Keratinocyte (primary cell): ENCODE data around the gene FRY. TPM values are rescaled to one million over a fixed set of nuclear protein-coding genes. Genes with fewer than 3 reads are reported as not detected.

ENCODE experiments used
- DNase-seq: peaks from one replicate; pipeline ENCODE4 v3.0.0-alpha.2; 2011; ENCODE audit warnings: low read depth, missing footprints, low spot score
- FAIRE-seq: peaks from 2 replicates; lab custom pipeline; 2011; peaks lifted over from hg19 to GRCh38; lab: Jason Lieb, UNC
- H2AFZ ChIP-seq: 2 replicates; pipeline ENCODE4 v1.6.0; 2012; ENCODE audit warnings: low read length, control low read depth, inconsistent platforms; ENCODE audit not compliant: control insufficient read depth
- H3K27ac ChIP-seq: 2 replicates; pipeline ENCODE4 v1.5.1; 2011; ENCODE audit warnings: low read length; ENCODE audit not compliant: control insufficient read depth, insufficient read depth
- H3K27me3 ChIP-seq: 3 replicates; pipeline ENCODE4 v1.6.0; 2011; ENCODE audit warnings: low read length; ENCODE audit not compliant: control insufficient read depth, insufficient read depth; ENCODE audit errors: extremely low read depth
- H3K36me3 ChIP-seq, 2 experiments: 2 replicates in 1 of 2; 3 replicates in 1 of 2; pipeline ENCODE4 v1.5.1; 2011; ENCODE audit warnings: low read length in 2 of 2, mild to moderate bottlenecking in 1 of 2; ENCODE audit not compliant: control insufficient read depth in 2 of 2, insufficient read depth in 2 of 2; ENCODE audit errors: extremely low read depth in 1 of 2
- H3K4me1 ChIP-seq: 3 replicates; pipeline ENCODE4 v1.5.1; 2011; ENCODE audit warnings: low read length; ENCODE audit not compliant: control insufficient read depth, insufficient read depth; ENCODE audit errors: extremely low read depth
- H3K4me2 ChIP-seq: 3 replicates; pipeline ENCODE4 v1.6.0; 2011; ENCODE audit warnings: low read depth, low read length; ENCODE audit not compliant: control insufficient read depth, insufficient read depth; ENCODE audit errors: extremely low read depth
- H3K4me3 ChIP-seq, 3 experiments: fragments of 200-600 bp in 1 of 3; sonication (generic) in 1 of 3; 2 replicates in 2 of 3; 3 replicates in 1 of 3; pipeline ENCODE4 v1.5.1; 2011 to 2016; ENCODE audit warnings: low read length in 3 of 3, mild to moderate bottlenecking in 3 of 3, control low read depth in 2 of 3, inconsistent platforms in 1 of 3, low read depth in 1 of 3, mixed read lengths in 1 of 3, mixed run types in 1 of 3, moderate library complexity in 1 of 3; ENCODE audit not compliant: control insufficient read depth in 2 of 3, insufficient read depth in 2 of 3; ENCODE audit errors: extremely low read depth in 1 of 3
- H3K79me2 ChIP-seq: 2 replicates; pipeline ENCODE4 v1.6.0; 2012; ENCODE audit warnings: low read length; ENCODE audit not compliant: control insufficient read depth, insufficient read depth
- H3K9ac ChIP-seq: 3 replicates; pipeline ENCODE4 v1.6.0; 2011; ENCODE audit warnings: low read length; ENCODE audit not compliant: control insufficient read depth, insufficient read depth; ENCODE audit errors: extremely low read depth
- H3K9me1 ChIP-seq: 3 replicates; pipeline ENCODE4 v1.6.0; 2011; ENCODE audit warnings: low read length; ENCODE audit not compliant: control insufficient read depth, insufficient read depth; ENCODE audit errors: extremely low read depth
- H3K9me3 ChIP-seq: 2 replicates; pipeline ENCODE4 v1.5.1; 2012; ENCODE audit warnings: low read depth, low read length; ENCODE audit not compliant: control insufficient read depth
- H4K20me1 ChIP-seq: 3 replicates; pipeline ENCODE4 v1.6.0; 2011; ENCODE audit warnings: low read length; ENCODE audit not compliant: control insufficient read depth, insufficient read depth; ENCODE audit errors: extremely low read depth
- CTCF ChIP-seq, 3 experiments: IDR thresholded peaks in 1 of 3; conservative IDR thresholded peaks in 1 of 3; optimal IDR thresholded peaks in 1 of 3; 2 replicates in 2 of 3; 3 replicates in 1 of 3; pipeline versions ENCODE3 to v1.5.1; 2011; ENCODE audit warnings: low read length in 3 of 3, mild to moderate bottlenecking in 3 of 3, moderate library complexity in 2 of 3, control low read depth in 1 of 3, inconsistent platforms in 1 of 3; ENCODE audit not compliant: insufficient read depth in 2 of 3; ENCODE audit errors: extremely low read depth in 1 of 3
- EZH2 ChIP-seq: IDR thresholded peaks from one replicate; pipeline ENCODE4 v1.6.1; 2012; ENCODE audit warnings: inconsistent platforms, mild to moderate bottlenecking, low read length, moderate library complexity
- dilution Hi-C: fragments of 300-500 bp; cut with MboI; formaldehyde crosslinking; loops from one replicate; pipeline ENCODE4 v1.7.0; 2020; ENCODE audit warnings: low sequenced_read_pairs; ENCODE audit not compliant: extremely low pct_ligation_motif_present
- polyA plus RNA-seq, 5 experiments: library from polyadenylated mRNA; depleted of rRNA in 3 of 5; stranded (reverse) in 3 of 5; stranded (forward) in 1 of 5; unstranded in 1 of 5; fragments of >200 nt; gene quantifications; 1 replicate in 1 of 5; 2 replicates in 3 of 5; 3 replicates in 1 of 5; pipeline versions ENCODE4 v1.2.1 to v1.2.3, GENCODE V29; 2011 to 2012; ENCODE audit warnings: missing spikeins in 2 of 5, low read depth in 1 of 5, low replicate concordance in 1 of 5

The FRY gene
- polyA plus RNA-seq, 1 donor (not counting 4 experiments of a cell fraction or from before 2014, with no cell fraction given) = 0.80 TPM

GRCh38 chr13:32317716-32318465, 286.3 kb downstream of the FRY start:
- FAIRE-seq (no peak), DNase-seq (no peak)
- Histone ChIP-seq H3K27ac (no peak overlapping the region), H3K27me3 (no peaks in the 10 kb centered on the region), H3K9me3 (no peaks in the 10 kb centered on the region), H3K4me3 (no peak overlapping the region), H3K4me1 (peaks cover 10% of the 10 kb centered on the region), H3K79me2 (peaks cover 5% of the 10 kb centered on the region), H3K4me2 (no peak overlapping the region), H3K9me1 (no peaks in the 10 kb centered on the region), H3K36me3 (no peaks in the 10 kb centered on the region), H2AFZ (no peak overlapping the region), H3K9ac (no peak overlapping the region), H4K20me1 (no peaks in the 10 kb centered on the region)
- dilution Hi-C loops = no loop called here
- TF ChIP-seq EZH2 (no peak), CTCF (optimal IDR thresholded peaks at IDR 0.05 in 1 of 3, IDR thresholded peaks at IDR 0.05 in 1 of 3, conservative IDR thresholded peaks at IDR 0.05 in 1 of 3; ENCODE audit: extremely low read depth in 1 of 3, insufficient read depth in 2 of 3, low read length in 3 of 3) (no peak)

GRCh38 chr13:32320528-32320927, 289.0 kb downstream of the FRY start:
- dilution Hi-C loops = no loop called here

More at GRCh38 chr13:32320528-32320927, 289.0 kb downstream of the FRY start:
- no peak for TF ChIP-seq CTCF (optimal IDR thresholded peaks at IDR 0.05 in 1 of 3, IDR thresholded peaks at IDR 0.05 in 1 of 3, conservative IDR thresholded peaks at IDR 0.05 in 1 of 3; ENCODE audit: extremely low read depth in 1 of 3, insufficient read depth in 2 of 3, low read length in 3 of 3)
- H2AFZ ChIP-seq = no peak overlapping the region
- DNase-seq = no peak
- H3K27ac ChIP-seq = no peak overlapping the region
- H3K9ac ChIP-seq = no peak overlapping the region
- FAIRE-seq = no peak
- H3K9me3 ChIP-seq = no peaks in the 10 kb centered on the region
- H3K4me1 ChIP-seq = peaks cover 18% of the 10 kb centered on the region
- H3K27me3 ChIP-seq = no peaks in the 10 kb centered on the region
- no peak overlapping the region for H3K4me3 ChIP-seq
- H4K20me1 ChIP-seq = no peaks in the 10 kb centered on the region
- peaks cover 5% of the 10 kb centered on the region for H3K79me2 ChIP-seq
- H3K4me2 ChIP-seq = no peak overlapping the region
- H3K9me1 ChIP-seq = no peaks in the 10 kb centered on the region
- H3K36me3 ChIP-seq = no peaks in the 10 kb centered on the region
